ENCODE measurements around the gene ANKLE1.

Gene ANKLE1, protein sequence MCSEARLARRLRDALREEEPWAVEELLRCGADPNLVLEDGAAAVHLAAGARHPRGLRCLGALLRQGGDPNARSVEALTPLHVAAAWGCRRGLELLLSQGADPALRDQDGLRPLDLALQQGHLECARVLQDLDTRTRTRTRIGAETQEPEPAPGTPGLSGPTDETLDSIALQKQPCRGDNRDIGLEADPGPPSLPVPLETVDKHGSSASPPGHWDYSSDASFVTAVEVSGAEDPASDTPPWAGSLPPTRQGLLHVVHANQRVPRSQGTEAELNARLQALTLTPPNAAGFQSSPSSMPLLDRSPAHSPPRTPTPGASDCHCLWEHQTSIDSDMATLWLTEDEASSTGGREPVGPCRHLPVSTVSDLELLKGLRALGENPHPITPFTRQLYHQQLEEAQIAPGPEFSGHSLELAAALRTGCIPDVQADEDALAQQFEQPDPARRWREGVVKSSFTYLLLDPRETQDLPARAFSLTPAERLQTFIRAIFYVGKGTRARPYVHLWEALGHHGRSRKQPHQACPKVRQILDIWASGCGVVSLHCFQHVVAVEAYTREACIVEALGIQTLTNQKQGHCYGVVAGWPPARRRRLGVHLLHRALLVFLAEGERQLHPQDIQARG

DNA sequence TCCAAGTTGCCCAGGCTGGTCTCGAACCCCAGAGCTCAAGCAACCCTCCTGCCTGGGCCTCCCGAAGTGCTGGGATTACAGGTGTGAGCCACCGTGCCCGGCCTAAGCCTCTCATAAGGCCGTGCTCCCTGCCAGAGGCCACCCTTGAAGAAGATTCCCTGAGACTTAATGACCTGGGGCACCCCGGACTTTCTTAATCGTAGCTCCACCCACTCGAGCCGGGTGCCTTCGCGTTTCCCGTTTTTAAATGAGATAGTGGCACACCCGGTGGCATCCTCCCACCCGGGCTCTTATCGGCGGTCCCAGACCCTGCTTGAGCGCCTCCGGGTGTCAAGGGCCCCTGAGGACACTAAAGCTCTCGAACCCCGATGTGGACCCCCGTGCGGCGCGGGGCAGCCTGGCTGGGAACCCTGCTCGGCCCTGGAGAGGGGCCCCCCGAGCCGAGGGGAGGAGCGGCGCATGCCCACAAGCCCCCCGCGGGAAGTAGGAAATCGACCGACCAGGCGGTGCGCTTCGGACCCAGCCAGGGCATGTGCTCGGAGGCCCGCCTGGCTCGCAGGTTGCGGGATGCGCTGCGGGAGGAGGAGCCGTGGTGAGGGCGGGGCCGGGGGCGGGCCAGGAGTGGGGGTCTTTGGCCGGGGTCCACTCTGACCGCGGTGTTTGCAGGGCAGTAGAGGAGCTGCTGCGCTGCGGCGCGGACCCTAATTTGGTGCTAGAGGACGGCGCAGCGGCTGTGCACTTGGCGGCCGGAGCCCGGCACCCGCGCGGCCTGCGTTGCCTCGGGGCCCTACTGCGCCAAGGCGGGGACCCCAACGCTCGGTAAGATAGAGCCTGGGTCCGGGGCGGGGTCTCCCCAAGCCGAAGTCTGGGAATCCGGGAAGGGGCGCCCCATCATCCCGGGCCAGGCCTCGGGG lies at the start of gene ANKLE1:
Gene ANKLE1, plus strand, starts transcription at position 511 of the 914 bp plus-strand sequence. Its CDS starts 20 bp downstream, at position 531.
- DNase-seq, result no peak

DNA sequence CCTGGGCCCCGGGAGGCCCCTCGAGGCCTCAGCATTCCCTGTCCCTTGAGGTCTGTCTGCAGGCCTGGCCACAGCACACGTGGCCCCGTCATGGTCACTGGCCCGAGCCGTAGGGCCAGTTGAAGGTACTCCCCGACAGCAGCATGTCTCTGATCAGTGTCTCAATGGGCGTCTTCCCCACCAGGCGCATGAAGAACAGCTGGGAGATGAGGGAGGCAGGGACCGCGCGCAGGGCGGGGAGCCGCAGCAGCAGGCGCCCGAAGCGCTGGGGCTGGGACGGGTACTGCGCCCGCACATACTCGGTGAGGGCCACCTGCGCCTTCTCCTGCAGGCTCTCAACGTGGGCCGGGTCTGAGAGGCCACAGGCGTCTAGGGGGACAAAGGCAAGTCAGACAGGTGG lies 49.4 kb upstream of the ANKLE1 start:
- DNase-seq, result no peak

DNA sequence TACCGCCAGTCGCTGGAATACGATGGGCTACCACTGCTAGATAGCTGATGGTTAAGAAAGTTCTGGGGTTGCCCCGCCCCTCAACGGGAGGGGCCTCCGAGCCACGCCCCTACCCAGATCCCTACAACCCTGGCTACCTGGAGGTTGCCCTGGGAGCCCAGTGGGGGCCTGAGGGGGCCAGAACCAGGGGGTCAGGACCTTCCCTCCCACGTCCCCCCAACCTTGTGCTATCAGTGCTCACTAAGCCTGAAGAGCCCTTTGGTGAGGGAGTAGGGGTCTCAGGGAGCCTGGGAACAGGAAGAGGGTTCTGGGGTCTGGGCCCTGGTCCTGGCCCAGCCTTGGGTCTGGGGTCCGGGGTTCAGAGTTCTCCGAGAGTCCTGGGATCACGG lies 46.8 kb upstream of the ANKLE1 start:
- peak; percentile 54 for DNase-seq

DNA sequence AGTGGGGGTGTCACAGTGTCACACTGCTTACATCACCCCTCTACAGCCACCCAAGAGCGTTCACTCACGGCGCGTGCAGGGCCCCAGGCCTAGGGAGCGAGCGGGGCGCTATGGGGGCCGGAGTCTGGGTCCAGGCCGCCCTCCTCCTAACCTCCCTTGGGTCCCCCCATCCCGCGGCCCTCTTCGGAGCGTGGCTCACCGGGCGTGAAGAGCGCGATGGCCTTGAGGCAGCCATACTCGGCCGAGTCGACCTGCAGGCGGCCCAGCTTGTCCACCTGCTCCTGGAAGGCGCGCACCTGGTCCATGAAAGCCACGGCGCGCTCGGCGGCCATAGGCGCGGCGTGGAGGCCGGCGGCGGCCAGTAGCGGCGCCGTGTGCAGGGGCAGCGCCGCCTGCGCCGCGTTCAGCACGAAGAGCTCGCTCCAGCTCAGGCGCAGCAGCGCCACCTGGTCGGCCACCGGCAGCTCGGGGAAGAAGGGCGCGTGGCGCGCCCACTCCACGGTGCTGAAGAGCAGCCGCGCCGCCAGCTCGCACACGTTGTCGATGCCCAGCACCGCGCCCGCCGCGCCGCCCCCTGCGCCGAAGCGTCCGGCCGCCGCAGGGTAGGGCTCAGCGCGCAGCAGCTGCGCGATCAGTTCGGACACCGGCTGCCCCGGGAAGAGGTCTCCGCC lies 46.3 kb upstream of the ANKLE1 start:
- peak; percentile 81 for DNase-seq

DNA sequence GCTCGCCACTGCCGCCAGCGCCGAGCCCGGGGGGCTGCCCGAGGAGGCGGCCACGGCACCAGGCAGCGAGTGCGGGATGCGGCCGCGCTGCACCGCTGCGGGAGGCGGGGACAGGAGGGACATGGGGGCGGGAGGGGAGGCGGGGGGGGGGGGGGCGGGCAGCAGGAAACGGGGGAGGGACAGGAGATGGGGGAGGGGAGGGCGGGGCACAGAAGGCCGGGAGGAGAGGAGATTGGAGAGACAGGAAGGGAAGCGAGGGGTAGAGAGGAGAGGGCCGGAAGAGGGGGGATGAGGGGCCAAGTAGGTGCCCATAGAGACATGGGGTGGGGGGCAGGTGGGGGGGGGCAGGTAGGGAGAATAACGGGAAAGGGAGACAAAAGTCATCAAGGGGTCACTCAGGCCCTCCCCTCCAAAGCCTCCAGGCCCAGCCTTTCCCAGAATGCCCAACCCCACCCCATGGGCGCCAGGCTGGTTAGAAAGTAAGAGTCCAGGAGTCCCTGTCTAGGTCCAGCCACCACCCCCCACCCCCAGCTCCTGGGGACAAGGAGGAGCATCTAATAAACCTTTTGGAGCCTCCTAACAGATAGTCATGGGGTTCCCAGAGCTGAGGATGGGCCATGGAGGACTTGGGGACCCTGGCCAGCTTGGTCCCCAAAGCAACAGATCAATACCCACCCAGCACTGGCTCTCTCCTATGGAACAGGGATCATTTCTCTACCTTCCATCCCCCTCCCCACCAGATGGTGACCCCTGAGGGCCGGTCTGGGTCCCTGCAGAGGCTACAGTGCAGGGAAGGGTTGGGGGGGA lies 45.5 kb upstream of the ANKLE1 start:
- peak; percentile 41 for DNase-seq

DNA sequence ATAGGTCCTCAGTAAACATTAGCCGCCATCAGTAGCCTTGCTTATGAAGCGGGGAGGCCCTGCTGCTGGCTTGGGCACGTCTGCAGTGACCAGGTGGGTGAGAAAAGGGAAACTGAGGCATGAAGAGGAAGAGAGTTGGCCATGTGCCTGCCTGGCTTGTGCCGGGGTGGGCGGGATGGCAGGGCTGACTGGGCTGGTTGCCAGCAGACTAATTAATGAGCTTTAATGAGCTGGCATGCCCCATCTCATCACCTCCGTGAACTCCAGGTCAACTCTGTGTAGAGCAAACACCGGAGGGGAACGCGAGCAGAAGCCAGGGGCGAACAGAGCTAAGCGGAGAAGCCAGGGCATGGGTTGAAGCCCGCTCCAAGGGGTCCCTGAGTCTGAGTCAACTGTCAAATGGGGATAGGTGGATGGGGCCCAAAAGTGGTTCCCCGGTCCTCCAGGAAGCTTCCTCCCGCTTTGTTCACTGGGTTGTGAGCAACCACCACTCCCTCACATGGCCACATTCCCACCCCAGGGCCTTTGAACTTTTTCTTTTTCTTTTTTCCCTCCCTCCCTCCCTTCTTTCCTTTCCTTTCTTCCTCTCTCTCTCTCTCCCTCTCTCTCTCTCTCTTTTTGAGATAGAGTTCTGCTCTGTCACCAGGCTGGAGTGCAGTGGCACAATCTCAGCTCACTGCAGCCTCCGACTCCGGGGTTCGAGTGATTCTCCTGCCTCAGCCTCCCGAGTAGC lies 44.7 kb upstream of the ANKLE1 start:
- no peak for DNase-seq

DNA sequence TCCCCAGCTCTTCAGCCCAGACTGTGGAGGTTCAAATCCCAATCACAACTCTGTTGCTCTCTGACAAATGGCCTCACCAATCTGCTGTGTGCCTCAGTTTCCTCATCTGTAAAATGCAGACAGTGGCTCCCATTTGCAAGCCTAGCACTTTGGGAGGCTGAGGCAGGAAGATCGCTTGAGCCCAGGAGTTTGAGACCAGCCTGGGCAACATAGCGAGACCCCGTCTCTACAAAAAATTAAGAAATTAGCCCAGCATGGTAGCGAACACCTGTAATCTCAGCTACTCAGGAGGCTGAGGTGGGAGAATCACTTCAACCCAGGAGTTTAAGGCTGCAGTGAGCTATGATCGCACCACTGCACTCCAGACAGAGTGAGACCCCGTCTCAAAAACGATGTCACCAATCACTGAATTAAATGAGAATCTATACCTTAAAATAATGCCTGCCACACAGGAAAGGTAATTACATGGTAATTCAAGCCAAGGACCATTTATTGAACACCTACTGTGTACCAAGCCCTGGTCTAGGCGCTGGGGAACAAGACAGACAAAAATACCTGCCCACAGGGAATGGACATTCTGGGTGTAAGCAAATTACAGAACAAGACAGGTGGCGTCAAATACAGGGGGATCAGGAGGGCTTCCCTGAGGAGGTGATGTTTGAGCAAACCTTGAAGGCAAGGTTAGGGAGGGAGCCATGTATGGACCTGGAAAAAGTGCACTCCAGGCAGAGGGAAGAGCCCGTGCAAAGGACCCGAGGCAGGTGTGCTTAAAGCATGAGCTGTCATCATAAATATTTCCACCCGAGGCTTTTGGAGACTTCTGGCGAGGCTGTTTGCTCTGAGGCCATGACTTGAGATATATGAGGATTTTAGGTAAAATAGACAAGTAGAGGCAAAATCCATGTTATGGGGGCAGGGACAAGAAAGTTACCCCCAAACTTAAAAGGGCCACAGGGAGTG lies 43.7 kb upstream of the ANKLE1 start:
- DNase-seq, result no peak

DNA sequence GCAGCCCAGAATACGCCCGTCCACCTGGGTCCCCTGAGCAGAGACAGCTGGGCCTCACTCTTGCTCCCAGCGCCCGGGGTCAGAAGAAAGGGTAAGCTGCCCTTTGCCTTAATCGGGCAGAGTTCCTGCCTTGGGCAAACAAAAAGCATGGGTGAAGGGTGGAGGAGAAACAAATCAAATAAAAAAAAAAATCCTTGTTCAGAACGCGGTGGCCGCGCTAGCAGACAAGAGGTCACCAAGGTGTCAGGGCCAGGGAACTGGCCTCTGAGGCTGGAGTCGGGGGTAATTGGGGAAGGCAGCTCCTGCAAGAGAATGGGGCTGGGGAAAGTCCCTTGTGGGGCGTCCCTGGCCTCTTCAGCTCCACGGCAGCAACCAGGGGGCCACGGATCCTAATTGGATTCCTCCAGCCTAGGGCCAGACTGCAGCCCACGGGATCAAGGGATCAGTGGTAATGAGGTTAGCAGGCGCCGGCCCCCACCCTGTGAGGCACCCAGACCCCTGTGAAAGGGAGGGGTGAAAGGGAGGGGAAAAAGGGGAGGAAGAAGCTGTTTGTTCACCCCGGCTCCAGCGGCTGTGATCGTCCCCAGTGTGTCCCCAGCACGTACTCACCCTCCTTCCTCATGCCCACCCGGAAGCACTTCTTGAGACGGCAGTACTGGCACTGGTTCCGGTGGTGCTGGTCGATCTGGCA lies 41.5 kb upstream of the ANKLE1 start:
- no peak for DNase-seq

DNA sequence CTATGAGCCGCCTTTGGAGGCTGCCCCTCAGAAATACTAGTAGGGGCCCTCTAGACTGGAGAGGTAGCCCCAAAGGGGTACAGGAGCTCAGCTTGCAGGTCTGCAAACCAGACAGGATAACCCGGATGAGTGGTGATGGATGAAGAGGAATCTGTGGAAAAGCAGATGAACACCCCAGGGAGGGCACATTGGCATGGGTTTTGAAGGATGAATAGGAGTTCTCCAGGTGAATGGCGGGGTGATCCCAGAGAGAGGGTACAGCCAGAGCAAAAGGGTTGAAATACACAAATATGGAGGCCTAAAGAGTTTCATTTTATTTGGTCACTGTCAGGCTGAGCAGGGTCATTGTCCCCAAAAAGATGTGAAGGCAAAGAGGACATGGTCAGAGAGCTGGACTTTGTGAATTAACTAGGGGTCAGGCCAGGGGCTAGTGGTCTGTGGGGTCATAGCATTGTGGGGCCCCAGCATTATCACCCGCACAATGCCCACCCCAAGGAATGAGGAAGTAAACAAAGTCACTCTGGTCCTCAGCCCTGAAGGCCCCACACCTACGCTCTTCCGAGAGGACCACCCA lies 40.8 kb upstream of the ANKLE1 start:
- DNase-seq, result no peak

DNA sequence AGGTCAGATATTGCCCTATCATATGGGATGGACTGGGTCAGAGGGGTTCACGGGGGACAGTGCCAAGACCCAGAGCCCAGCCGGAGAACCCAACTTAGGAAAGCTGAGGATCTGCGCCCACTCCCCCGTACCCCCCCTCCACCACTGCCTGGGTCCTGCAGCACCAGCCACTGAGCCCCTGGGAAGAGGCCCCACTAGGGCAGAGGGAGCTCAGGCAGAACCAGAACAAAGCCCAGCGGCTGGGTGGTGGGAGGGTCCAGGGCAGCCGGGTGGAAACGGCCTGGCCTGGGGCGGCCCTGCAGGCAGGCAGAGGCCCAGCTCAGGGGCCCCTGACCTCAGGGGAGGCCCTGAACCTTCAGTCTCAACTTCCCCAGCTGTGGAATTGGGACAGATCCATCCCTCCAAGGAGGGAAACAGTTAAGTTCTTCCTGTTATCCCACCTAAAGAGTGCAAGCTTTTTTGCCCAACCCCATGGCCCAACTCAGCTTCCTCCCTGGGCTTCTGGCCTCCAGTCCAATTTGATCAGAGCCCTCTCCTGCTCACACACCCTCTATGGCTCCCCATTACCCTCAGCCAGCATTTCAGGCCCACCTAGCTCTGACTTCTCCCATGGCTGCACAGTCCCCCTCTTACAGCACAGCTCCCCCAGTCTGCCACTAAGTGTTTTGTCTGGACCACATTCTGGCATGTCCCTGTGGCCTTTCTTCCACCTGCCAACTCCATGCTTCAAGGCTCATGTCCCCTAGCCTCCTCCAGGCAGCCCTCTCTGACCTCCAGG lies 39.1 kb upstream of the ANKLE1 start:
- no peak for DNase-seq

DNA sequence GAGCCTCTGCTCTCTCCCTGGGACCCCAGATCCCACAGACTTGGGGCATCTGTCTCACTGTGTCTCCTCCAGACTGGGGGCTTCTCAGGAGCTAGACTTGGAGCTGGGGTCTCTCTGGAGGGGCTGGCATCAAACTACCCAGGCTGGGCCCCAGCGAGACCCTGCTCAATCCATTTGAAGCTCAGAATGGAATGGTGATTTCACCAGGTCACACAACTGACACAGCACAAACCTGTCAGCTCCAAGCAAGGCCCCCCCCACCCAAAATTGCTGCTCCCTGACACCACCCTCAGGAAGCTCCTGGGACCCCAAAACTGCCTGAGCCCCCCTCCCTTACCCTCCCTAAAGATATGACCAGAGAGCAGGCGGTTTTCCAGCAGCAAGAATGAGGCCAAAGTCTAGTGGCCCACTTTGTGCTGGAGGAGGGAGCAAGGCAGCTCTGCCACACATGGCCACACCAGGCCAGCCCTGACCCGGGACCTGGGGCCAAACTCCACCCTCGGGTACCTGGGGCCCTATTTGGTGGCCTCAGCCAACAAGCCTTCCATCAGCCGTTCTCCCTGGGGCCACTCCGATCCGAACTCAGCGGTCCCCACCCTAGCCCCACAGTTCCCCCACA lies 38.4 kb upstream of the ANKLE1 start:
- DNase-seq, result no peak

DNA sequence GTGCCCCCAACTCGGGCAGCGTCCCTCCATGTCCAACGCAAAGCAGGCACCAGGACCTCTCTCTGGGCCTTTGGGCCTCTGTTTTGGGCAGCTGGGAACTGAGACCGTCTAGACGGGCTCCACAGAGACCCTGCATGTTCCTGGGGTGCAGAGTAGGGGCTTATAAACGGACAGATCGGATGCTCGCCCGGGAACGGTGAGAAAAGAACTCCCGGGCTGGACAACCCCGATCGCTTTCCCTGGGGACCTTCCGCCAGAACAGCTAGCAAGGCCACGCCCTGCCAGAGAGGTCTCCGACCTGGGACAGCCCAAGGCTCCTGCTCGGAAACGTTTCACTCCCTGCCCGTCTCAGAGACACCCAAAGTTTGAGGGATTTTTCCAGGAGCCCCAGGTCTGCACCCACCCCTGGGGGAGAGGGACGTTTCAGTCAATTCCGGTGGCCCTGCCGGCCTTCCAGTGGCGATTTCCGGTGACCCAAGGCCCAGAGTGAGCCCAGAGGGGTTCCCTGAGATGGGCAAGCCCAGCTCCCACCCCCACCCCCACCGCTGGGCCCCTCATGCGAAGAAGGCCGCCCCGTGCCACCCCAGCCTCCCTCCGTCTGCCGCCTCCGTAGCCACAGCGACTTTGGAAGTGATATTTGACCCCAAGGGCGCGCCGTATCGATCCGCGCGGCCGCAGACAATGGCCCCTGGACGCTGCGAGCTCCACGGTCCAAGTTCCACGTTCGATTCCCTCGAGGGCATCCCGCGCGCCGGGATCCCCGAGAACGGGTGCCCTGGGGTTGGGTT lies 37.7 kb upstream of the ANKLE1 start:
- DNase-seq, result no peak

DNA sequence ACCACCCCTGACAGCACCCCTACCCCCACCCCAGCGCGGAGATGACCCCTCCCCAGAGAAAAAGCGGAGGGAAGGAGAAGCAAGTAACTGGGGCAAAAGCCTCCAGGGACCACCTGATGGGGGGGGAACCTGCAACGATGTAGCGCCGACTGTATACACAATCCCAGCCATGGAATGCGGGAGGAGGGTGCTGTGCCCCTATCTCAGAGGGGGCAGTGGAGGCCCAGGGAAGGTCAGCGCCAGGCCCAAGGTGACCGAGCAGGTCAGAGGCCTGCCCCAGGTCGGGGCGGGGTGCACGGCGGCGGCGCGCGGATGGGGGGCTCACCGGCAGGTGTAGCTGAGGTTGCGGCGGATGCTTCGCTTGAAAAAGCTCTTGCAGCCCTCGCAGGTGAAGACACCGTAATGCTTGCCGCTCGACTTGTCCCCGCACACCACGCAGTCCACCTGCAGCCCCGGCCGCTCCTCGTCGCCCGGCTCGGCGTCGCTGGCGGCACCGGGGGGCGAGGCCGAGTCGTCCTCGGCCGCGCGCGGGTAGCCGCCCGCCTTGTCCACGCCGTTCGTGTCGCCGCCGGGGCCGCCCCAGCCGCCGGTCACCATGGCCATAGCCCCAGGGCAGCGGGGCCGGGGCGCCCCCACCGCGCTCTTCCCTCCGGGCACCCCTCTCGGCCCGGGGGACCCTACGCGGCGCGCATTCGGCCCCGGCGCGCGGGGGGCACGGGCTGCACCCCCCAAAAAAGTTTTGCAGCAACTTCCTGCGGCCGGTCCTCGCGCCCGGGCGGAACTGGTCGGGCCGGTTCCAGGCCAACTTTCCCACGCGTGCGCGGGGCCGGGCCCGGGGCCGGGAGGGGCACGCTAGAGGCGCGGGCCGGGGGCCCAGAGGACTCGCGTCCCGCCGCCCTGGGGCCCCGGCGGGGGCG lies 36.8 kb upstream of the ANKLE1 start:
- DNase-seq, result no peak

DNA sequence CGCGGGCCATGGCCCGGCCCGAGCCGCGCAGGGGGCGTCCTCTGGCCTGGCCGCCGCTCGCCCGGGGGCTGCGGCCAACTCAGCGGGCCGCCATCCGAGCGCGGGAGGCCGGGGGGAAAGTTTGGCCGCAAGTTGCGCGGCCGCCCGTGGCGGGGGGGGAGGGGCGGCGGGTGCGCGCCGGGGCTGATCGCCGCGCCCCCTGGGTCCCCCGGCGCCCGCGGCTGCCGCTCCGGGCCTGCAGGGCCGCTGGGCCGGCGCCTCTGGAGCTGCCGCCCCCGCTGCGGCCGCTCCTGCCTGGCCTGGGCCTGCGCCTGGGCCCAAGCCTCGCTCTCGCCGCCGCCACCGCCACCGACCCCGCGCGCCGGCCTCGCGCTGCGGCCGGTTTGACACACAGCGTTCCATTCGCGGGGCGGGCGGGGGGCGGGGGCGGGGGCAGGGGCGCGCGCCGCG lies 36.1 kb upstream of the ANKLE1 start, which contains the start of gene NR2F6:
Gene NR2F6, minus strand, starts transcription at position 385 of the 450 bp plus-strand sequence. CDS start 699 bp downstream, outside the sequence.
- DNase-seq, result no peak

DNA sequence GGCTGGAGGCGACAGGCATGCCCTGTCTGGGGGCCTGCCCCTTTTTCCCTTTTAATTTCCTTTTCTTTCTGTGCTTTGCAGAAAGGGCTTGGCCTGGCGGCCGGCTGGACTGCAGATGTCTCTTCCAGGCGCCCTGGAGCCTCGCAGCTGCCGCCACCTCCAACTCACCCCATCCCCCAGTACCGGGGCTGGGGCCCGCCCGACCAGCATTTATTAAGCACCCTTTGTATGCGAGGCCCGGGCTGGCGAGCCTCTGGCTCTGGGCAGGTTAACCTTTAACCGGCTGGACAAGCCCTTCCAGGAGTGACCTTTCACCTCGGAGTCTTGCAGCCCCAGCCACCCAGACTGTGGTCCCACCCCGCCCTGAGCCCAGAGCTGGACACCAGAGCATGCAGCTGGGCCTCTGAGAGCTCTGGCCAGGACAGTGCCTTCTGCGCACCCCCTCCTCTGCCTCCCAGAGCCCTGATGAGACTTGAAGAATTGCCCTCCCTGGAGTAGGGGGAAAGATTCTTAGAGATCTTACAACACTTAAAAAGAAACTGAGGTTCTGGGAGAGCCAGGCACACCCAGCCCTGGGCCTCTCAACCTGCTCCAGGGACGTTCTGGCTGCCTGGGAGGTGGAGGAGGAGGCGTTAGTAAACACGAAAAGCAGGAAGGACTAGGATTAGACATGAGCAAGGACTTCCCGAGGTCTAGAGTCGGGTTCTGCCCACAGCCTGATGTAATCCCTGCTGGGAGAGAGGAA lies 34.8 kb upstream of the ANKLE1 start:
- no peak for DNase-seq
